Measurements from ENCODE around the gene TTC8.

DNA sequence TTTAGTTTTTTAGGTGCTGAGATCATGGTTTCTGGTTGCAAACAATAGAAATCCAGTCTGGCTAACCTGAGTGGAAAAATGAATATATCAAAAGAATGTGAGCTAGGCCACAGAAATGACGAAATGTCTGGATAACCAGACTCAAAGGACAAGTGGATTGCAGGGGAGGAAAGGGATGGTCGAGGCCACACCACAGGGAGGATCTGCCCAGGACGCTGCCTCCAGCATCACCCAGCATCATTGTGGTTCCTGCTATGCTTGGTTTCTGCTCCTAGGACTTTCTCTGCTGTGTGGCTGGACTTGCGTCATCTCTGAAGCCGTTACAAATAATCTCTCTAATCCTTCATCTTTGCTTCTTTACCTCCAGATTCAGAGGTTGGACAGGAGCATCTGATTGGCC, 80.4 kb downstream of the TTC8 start:
- TF ChIP-seq, protein P1, sequence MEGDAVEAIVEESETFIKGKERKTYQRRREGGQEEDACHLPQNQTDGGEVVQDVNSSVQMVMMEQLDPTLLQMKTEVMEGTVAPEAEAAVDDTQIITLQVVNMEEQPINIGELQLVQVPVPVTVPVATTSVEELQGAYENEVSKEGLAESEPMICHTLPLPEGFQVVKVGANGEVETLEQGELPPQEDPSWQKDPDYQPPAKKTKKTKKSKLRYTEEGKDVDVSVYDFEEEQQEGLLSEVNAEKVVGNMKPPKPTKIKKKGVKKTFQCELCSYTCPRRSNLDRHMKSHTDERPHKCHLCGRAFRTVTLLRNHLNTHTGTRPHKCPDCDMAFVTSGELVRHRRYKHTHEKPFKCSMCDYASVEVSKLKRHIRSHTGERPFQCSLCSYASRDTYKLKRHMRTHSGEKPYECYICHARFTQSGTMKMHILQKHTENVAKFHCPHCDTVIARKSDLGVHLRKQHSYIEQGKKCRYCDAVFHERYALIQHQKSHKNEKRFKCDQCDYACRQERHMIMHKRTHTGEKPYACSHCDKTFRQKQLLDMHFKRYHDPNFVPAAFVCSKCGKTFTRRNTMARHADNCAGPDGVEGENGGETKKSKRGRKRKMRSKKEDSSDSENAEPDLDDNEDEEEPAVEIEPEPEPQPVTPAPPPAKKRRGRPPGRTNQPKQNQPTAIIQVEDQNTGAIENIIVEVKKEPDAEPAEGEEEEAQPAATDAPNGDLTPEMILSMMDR (IDR thresholded peaks at IDR 0.05; ENCODE audit: low read length) = no peak
- TF ChIP-seq EZH2phosphoT487 (IDR thresholded peaks at IDR 0.05; ENCODE audit: low read length) = no peak

Data from MM.1S (cell line).